HepG2 (cell line): ENCODE results near the gene SPRED3. TPM values are rescaled to one million over a fixed set of nuclear protein-coding genes. Genes with fewer than 3 reads are reported as not detected.

ENCODE experiments used
- FOXJ3 ChIP-seq: sonication (generic); formaldehyde crosslinking; IDR thresholded peaks from 2 replicates; pipeline ENCODE4 v1.4.0; 2020; ENCODE audit warnings: missing genetic modification reagents, mild to moderate bottlenecking, borderline replicate concordance
- GFI1 ChIP-seq: sonication (generic); formaldehyde crosslinking; IDR thresholded peaks from 2 replicates; pipeline ENCODE4 v1.5.0; 2020; ENCODE audit warnings: missing genetic modification reagents, mild to moderate bottlenecking, borderline replicate concordance
- JUN ChIP-seq: sonication (generic); formaldehyde crosslinking; IDR thresholded peaks from 2 replicates; pipeline ENCODE4 v1.4.0; 2020; ENCODE audit warnings: mild to moderate bottlenecking, missing genetic modification reagents
- KLF16 ChIP-seq, 2 experiments: sonication (generic) in 1 of 2; formaldehyde crosslinking in 1 of 2; IDR thresholded peaks; 2 replicates each; pipeline versions ENCODE4 v1.6.1 to v1.8.0; 2016 to 2023; ENCODE audit warnings: missing genetic modification reagents in 2 of 2, missing compliant biosample characterization in 1 of 2
- KLF6 ChIP-seq: IDR thresholded peaks from 2 replicates; pipeline ENCODE4 v1.8.0; 2016; ENCODE audit warnings: missing biosample characterization, missing genetic modification reagents
- MAF1 ChIP-seq: sonication (generic); formaldehyde crosslinking; IDR thresholded peaks from 2 replicates; pipeline ENCODE4 v1.5.0; 2020; ENCODE audit warnings: missing genetic modification reagents, borderline replicate concordance
- PLRG1 ChIP-seq: fragments of 450-650 bp; conservative IDR thresholded peaks from 2 replicates; pipeline ENCODE4 v1.6.1; 2016
- POLR2A ChIP-seq, 2 experiments: IDR thresholded peaks; 2 replicates each; pipeline ENCODE4 v1.6.1; 2011; ENCODE audit warnings: low read depth in 2 of 2, low read length in 2 of 2, mild to moderate bottlenecking in 1 of 2, moderate library complexity in 1 of 2; ENCODE audit not compliant: insufficient read depth in 1 of 2
- SYNCRIP ChIP-seq: fragments of 200-400 bp; formaldehyde crosslinking; IDR thresholded peaks from 2 replicates; pipeline ENCODE4 v1.6.1; 2018; ENCODE audit warnings: mild to moderate bottlenecking, low read depth, low read length; ENCODE audit not compliant: insufficient read depth
- TCF7 ChIP-seq: sonication (generic); IDR thresholded peaks from 2 replicates; pipeline ENCODE4 v1.6.1; 2016; ENCODE audit warnings: antibody characterized with exemption, low read depth
- ZNF672 ChIP-seq: sonication (generic); formaldehyde crosslinking; IDR thresholded peaks from 2 replicates; pipeline ENCODE4 v1.8.1; 2022; ENCODE audit warnings: missing genetic modification reagents
- ZNF766 ChIP-seq: sonication (generic); formaldehyde crosslinking; IDR thresholded peaks from 2 replicates; pipeline ENCODE4 v1.5.0; 2020; ENCODE audit warnings: missing genetic modification reagents, borderline replicate concordance
- ZNF83 ChIP-seq: sonication (generic); formaldehyde crosslinking; IDR thresholded peaks from 2 replicates; pipeline ENCODE4 v1.4.0; 2020; ENCODE audit warnings: missing genetic modification reagents, mild to moderate bottlenecking, borderline replicate concordance
- ZSCAN31 ChIP-seq: sonication (generic); formaldehyde crosslinking; IDR thresholded peaks from 2 replicates; pipeline ENCODE4 v1.5.0; 2020; ENCODE audit warnings: low read depth, mild to moderate bottlenecking, missing genetic modification reagents
- polyA plus RNA-seq, 8 experiments: library from polyadenylated mRNA; depleted of rRNA in 3 of 8; stranded (reverse) in 7 of 8; unstranded in 1 of 8; fragments of >200 nt; fragmentation: Illumina TruSeq in 4 of 8; extraction: Trizol in 4 of 8; gene quantifications; 2 replicates each; pipeline versions ENCODE4 v1.2.1 to v1.2.3, GENCODE V29; 2011 to 2016; ENCODE audit warnings: low read depth in 4 of 8, missing spikeins in 1 of 8, mixed read lengths in 1 of 8; ENCODE audit not compliant: insufficient read depth in 1 of 8
- total RNA-seq, 5 experiments: library from RNA; depleted of rRNA; stranded (reverse); fragments of >200 nt; fragmentation: Illumina TruSeq; extraction: Trizol; gene quantifications; 2 replicates each; pipeline ENCODE4 v1.2.3, GENCODE V29; 2016; ENCODE audit warnings: low read depth in 1 of 5
- TF ChIP-seq, protein P1 (sequence below): sonication (generic); formaldehyde crosslinking; conservative IDR thresholded peaks from 2 replicates; pipeline ENCODE4 v1.4.0; 2020; ENCODE audit warnings: missing genetic modification reagents
- TF ChIP-seq, protein P2 (sequence below): IDR thresholded peaks from 2 replicates; pipeline ENCODE4 v1.6.1; 2016
- TF ChIP-seq, protein P3 (sequence below): sonication (generic); formaldehyde crosslinking; IDR thresholded peaks from 2 replicates; pipeline ENCODE4 v1.4.0; 2020; ENCODE audit warnings: missing genetic modification reagents, borderline replicate concordance
- TF ChIP-seq, protein P4 (sequence below): sonication (generic); formaldehyde crosslinking; IDR thresholded peaks from 2 replicates; pipeline ENCODE4 v1.4.0; 2020; ENCODE audit warnings: missing genetic modification reagents, borderline replicate concordance

SPRED3 gene
- total and polyA plus RNA-seq, 2 of the 13 experiments (the other 11 are each of a cell fraction or from before 2014, with no cell fraction given), result 0.15 to 0.17 TPM

DNA sequence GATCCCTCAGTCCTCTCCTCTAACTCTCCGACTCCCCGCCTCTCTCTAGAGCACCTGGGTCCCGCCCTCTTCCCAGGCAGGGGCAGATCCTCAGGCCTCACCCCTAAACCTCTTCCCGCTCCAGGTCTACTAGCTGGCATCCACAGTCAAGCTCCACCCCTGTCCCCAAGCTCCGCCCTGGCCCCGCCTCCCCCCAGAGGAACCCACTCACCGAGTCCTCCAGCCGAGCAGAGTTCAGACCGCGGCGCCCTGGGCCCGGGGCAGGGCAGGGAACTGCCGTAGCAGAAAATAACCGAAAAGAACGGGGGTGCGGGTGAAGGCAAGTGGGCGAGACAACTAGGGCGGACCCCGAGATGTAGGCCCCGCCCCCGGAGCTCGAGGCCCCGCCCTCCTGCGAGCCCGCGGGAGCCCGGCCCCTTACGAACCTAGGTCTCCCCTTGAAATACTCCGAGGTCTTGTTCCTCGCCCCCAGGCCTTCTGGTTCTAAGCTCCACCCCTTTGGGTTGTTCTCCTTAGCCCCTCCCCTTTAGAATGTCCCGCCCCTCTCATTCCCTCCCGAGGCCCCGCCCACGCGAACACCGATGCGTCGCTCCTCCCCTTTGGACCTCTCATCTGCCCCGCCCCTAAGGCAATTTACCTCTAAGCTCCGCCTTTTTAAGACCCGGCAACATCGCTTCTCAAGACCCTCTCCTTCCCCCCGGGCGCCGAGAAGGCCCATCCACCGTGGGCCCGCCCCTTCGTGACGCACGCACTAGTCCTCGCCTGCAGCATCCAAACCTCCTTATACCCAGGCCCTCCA, 748 bp upstream of the SPRED3 start, which contains the start of gene GGN (continued):
- TF ChIP-seq, protein P1, sequence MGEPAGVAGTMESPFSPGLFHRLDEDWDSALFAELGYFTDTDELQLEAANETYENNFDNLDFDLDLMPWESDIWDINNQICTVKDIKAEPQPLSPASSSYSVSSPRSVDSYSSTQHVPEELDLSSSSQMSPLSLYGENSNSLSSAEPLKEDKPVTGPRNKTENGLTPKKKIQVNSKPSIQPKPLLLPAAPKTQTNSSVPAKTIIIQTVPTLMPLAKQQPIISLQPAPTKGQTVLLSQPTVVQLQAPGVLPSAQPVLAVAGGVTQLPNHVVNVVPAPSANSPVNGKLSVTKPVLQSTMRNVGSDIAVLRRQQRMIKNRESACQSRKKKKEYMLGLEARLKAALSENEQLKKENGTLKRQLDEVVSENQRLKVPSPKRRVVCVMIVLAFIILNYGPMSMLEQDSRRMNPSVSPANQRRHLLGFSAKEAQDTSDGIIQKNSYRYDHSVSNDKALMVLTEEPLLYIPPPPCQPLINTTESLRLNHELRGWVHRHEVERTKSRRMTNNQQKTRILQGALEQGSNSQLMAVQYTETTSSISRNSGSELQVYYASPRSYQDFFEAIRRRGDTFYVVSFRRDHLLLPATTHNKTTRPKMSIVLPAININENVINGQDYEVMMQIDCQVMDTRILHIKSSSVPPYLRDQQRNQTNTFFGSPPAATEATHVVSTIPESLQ (CRISPR knock-in tag), result no peak
- TF ChIP-seq FOXJ3 (CRISPR knock-in tag) (no peak), PLRG1 (no peak), ZNF83 (CRISPR knock-in tag) (no peak), ZNF766 (CRISPR knock-in tag) (no peak), POLR2A (IDR thresholded peaks at IDR 0.05; ENCODE audit: insufficient read depth in 1 of 2, low read depth in 2 of 2, low read length in 2 of 2) (peak in 1 of 2 experiments; percentile 46; a peak in 2 of 4 replicates), MAF1 (no peak), JUN (no peak), ZNF672 (CRISPR knock-in tag) (no peak), KLF16 (CRISPR knock-in tag; IDR thresholded peaks at IDR 0.05) (no peak), TCF7 (no peak), ZSCAN31 (CRISPR knock-in tag) (no peak), KLF6 (no peak), GFI1 (CRISPR knock-in tag) (no peak), SYNCRIP (no peak)
- TF ChIP-seq, protein P2, sequence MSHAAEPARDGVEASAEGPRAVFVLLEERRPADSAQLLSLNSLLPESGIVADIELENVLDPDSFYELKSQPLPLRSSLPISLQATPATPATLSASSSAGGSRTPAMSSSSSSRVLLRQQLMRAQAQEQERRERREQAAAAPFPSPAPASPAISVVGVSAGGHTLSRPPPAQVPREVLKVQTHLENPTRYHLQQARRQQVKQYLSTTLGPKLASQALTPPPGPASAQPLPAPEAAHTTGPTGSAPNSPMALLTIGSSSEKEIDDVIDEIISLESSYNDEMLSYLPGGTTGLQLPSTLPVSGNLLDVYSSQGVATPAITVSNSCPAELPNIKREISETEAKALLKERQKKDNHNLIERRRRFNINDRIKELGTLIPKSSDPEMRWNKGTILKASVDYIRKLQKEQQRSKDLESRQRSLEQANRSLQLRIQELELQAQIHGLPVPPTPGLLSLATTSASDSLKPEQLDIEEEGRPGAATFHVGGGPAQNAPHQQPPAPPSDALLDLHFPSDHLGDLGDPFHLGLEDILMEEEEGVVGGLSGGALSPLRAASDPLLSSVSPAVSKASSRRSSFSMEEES (CRISPR knock-in tag), result no peak
- TF ChIP-seq, protein P3, sequence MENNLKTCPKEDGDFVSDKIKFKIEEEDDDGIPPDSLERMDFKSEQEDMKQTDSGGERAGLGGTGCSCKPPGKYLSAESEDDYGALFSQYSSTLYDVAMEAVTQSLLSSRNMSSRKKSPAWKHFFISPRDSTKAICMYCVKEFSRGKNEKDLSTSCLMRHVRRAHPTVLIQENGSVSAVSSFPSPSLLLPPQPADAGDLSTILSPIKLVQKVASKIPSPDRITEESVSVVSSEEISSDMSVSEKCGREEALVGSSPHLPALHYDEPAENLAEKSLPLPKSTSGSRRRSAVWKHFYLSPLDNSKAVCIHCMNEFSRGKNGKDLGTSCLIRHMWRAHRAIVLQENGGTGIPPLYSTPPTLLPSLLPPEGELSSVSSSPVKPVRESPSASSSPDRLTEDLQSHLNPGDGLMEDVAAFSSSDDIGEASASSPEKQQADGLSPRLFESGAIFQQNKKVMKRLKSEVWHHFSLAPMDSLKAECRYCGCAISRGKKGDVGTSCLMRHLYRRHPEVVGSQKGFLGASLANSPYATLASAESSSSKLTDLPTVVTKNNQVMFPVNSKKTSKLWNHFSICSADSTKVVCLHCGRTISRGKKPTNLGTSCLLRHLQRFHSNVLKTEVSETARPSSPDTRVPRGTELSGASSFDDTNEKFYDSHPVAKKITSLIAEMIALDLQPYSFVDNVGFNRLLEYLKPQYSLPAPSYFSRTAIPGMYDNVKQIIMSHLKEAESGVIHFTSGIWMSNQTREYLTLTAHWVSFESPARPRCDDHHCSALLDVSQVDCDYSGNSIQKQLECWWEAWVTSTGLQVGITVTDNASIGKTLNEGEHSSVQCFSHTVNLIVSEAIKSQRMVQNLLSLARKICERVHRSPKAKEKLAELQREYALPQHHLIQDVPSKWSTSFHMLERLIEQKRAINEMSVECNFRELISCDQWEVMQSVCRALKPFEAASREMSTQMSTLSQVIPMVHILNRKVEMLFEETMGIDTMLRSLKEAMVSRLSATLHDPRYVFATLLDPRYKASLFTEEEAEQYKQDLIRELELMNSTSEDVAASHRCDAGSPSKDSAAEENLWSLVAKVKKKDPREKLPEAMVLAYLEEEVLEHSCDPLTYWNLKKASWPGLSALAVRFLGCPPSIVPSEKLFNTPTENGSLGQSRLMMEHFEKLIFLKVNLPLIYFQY (CRISPR knock-in tag), result no peak
- TF ChIP-seq, protein P4, sequence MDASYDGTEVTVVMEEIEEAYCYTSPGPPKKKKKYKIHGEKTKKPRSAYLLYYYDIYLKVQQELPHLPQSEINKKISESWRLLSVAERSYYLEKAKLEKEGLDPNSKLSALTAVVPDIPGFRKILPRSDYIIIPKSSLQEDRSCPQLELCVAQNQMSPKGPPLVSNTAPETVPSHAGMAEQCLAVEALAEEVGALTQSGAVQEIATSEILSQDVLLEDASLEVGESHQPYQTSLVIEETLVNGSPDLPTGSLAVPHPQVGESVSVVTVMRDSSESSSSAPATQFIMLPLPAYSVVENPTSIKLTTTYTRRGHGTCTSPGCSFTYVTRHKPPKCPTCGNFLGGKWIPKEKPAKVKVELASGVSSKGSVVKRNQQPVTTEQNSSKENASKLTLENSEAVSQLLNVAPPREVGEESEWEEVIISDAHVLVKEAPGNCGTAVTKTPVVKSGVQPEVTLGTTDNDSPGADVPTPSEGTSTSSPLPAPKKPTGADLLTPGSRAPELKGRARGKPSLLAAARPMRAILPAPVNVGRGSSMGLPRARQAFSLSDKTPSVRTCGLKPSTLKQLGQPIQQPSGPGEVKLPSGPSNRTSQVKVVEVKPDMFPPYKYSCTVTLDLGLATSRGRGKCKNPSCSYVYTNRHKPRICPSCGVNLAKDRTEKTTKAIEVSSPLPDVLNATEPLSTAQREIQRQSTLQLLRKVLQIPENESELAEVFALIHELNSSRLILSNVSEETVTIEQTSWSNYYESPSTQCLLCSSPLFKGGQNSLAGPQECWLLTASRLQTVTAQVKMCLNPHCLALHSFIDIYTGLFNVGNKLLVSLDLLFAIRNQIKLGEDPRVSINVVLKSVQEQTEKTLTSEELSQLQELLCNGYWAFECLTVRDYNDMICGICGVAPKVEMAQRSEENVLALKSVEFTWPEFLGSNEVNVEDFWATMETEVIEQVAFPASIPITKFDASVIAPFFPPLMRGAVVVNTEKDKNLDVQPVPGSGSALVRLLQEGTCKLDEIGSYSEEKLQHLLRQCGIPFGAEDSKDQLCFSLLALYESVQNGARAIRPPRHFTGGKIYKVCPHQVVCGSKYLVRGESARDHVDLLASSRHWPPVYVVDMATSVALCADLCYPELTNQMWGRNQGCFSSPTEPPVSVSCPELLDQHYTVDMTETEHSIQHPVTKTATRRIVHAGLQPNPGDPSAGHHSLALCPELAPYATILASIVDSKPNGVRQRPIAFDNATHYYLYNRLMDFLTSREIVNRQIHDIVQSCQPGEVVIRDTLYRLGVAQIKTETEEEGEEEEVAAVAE, result no peak
